Right lobe of liver (tissue), 4 donors: ENCODE data around the gene ADORA3.

ENCODE experiments used
- POLR2A ChIP-seq: fragments of 450-650 bp; IDR thresholded peaks from one replicate; pipeline ENCODE4 v1.6.1; 2017; ENCODE audit warnings: antibody characterized with exemption, mild to moderate bottlenecking
- TF ChIP-seq, protein P1 (sequence below), 4 donors: fragments of 200-600 bp in 3 of 4; fragments of 450-650 bp in 1 of 4; IDR thresholded peaks; one replicate each; pipeline versions ENCODE4 v1.5.1 to v1.8.0; 2016 to 2022; ENCODE audit warnings: antibody characterized with exemption in 4 of 4, mild to moderate bottlenecking in 2 of 4
- donor health status: DM: no; HTN: no; CAD: no.
- donor health status: DM: no; HTN: no; CAD: no.
- donor health status: DM: no; HTN: yes; CAD: no.

DNA sequence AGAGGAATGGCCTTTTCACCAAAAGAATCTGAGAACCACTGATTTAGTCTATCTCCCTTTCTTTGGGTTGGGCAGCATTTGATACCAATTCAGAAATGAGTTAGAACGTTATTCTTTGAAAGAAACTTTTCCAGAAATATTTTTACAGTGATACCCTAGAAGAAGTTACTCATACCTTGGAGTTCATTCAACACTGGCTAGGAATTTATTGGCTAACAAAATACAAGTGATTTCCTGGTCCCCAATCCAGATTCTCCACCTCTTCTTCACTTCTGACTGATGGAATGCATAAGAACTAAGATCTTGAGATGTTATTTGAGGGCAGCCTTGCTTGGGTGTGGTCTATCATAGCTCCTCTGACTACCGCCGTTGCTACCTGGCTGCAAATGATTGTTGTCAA, 20.3 kb downstream of the ADORA3 start:
- TF ChIP-seq, protein P1, sequence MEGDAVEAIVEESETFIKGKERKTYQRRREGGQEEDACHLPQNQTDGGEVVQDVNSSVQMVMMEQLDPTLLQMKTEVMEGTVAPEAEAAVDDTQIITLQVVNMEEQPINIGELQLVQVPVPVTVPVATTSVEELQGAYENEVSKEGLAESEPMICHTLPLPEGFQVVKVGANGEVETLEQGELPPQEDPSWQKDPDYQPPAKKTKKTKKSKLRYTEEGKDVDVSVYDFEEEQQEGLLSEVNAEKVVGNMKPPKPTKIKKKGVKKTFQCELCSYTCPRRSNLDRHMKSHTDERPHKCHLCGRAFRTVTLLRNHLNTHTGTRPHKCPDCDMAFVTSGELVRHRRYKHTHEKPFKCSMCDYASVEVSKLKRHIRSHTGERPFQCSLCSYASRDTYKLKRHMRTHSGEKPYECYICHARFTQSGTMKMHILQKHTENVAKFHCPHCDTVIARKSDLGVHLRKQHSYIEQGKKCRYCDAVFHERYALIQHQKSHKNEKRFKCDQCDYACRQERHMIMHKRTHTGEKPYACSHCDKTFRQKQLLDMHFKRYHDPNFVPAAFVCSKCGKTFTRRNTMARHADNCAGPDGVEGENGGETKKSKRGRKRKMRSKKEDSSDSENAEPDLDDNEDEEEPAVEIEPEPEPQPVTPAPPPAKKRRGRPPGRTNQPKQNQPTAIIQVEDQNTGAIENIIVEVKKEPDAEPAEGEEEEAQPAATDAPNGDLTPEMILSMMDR (IDR thresholded peaks at IDR 0.05): no peak
- no peak for TF ChIP-seq POLR2A
